Left kidney (tissue), 2 donors: Measurements from ENCODE around the gene ACSF2. TPM values are rescaled to one million over a fixed set of nuclear protein-coding genes. Genes with fewer than 3 reads are reported as not detected.
"Not testable (repeated sequence)": the region's sequence is repeated elsewhere in the genome, so short reads cannot be mapped to it uniquely, and the experiment has no call there.

Experiments used
- DNase-seq: peaks from one replicate; pipeline ENCODE4 v3.0.0-alpha.2; 2013
- polyA plus RNA-seq: library from polyadenylated mRNA; unstranded; fragments of 120-200 nt; gene quantifications from one replicate; pipeline ENCODE4 v1.2.1, GENCODE V29; 2013; ENCODE audit not compliant: insufficient read length

Gene ACSF2
- polyA plus RNA-seq, 1 donor: 122 TPM

DNA sequence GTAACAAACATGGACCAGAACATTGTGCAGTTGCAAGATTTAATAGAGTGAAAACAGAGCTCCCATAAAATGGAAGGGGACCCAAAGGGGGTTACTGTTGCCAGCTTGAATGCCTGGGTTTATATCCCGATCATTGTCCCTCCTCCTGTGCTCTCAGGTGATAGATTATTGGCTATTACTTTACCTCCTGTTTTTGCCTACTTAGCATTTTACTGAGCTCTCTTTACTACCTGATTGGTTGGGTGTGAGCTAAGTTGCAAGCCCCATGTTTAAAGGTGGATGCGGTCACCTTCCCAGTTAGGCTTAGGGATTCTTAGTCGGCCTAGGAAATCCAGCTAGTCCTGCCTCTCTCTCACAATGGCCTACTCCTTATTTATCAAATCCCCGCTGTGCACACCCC lies 20.7 kb upstream of the ACSF2 start:
- DNase-seq: not testable (repeated sequence)

DNA sequence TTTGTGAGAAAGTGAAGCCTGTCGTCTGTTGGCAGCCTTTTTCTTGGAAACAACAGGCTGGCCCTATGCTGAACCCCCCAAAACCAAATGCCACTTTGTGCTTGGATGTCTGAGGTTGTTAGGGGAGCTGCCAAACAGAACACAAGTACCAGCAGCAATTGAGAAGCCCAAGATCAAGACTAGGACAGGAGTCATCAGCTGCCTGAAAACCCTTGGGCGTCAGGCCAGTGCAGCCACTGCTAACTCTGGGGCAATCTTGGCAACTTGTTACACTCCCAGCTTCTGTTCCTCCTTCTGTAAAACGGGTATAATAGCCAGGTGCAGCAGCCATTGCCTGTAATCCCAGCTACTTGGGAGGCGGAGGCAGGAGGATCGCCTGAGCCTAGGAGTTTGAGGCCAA lies 19.4 kb upstream of the ACSF2 start:
- no peak for DNase-seq

DNA sequence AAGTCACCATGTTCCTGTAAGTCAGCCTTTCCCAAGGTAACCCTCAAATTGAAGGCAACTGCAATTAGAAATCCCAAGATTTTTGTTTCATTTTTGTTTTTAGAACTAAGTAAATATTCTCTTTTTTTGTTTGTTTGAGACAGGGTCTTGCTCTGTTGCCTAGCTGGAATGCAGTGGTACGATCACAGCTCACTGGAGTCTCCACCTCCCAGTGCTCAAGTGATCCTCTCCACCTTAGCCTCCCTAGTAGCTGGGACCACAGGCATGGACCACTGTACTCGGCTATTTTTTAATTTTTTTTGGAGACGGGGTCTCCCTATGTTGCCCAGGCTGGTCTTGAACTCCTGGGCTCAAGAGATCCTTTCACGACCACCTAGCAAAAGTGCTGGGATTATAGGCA lies 18.1 kb upstream of the ACSF2 start:
- DNase-seq: no peak

DNA sequence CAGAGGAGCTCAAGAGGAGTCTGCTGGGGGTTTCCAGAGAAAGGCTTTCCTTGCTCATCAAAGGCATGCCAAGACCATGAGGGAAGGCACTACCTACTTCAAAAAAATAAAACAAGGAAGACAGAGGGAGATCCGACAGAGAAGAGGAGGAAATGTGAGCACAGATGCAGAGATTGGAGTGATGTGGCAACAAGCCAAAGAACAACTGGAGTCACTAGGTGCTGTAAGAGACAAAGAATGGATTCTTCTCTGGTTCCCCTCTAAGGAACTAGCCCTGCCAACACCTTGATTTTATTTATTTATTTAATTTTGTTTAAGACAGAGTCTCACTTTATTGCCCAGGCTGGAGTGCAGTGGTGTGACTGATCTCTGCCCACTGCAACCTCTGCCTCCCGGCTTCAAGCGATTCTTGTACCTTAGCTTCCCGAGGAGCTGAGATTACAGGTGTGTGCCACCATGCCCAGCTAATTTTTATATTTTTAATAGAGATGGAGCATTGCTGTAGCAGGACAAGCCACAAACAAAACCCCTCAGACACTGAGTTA lies 13.8 kb upstream of the ACSF2 start:
- DNase-seq: no peak

DNA sequence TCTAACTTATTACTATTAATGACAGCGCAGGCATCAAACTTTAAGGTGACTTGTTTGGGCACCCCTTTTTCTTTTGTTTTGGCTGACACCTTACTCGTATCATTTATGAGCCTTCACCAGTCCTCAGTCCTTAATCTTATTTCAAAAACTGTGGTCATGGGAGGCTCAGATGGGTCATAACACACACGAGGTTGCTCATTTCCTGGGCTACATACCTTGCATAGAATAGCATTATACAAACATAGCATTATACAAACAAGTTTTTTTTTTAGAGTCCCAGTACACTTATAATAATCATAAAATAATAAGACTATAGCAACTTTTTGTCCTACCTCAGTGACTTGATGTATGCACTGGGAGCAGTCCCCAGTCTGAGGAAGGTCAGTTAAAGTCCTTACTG lies 11.2 kb upstream of the ACSF2 start:
- DNase-seq: no peak

DNA sequence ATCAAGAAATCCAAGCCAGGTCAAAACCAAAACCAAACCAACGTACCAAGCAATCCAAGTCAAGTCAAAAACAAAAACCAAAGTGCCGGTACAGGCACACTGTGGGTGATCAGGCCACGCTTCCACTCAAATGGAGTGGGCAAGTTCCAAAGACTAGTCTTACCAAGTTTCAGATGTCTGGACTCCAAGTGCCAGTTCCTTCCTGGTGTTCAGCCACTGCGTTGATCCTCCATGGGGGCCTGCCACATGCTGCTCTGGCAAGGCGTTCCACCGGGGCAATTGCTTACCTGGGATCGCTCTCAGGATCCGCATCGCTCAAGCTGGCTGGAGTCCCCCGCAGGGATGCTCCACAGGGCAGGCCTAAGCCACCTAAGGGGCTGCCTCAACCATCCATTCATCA lies 6.4 kb upstream of the ACSF2 start:
- DNase-seq: not testable (repeated sequence)

DNA sequence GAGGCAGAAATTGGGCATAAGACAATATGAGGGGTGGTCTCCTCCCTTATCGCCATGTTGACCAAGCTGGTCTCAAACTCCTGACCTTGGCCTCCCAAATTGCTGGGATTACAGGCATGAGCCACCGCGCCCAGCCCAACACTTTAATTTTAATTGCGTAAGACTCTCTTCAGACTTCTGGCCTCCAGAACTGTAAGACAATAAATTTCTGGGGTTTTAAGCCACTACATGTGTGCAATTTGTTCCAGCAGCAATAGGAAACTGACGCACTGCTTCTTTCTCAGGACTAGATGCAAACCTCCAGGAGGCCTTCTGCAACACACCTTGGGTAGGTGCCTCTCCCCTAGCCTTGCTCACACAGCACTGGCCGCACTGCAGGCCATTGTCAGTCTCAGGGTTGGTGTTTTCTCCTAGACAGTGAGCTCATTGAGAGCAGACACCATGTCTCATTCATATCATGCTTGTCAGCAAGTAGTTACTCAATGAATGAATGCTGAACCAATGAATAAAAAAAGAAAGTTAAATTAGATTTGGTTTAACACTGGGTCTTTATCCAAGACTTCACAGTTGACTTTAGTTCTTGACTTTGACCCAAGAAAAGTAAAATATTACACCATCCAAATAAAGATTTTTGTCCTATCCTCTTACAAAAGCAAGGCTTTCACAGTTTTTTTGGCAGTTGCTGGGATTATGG lies 5.5 kb upstream of the ACSF2 start:
- no peak for DNase-seq

DNA sequence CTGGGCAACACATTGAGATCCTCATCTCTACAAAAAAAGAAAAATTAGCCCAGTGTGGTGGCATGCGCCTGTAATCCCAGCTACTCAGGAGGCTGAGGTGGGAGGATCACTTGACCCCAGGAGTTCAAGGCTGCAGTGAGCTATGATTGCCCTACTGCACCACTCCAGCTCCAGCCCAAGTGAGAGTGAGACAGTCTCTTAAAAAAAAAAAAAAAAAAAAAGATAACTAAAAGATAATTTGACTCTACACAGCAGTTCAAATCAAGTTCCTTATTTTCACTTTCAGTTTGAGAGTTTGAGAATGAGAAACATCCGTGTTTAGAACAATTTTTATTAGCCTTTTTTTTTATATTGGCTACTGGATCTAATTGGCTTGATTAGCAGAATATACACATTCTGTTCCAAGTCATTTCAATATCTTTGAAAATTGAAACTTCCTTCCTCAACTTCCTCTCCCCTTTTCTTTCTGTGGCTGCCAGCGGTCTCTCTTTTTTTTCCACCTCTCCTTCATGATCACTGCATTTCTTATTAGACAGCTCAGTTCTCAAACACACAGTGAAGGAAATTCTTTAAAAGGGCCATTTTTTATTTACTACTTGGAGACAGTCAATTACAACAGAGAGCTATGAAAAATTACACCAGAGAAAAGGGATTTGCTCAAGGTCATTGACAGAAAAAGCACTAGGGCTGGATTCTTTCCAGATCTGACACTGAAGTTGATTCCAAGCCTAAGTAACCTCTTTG lies 4.5 kb upstream of the ACSF2 start:
- DNase-seq: no peak

GRCh38 chr17:50422738-50423137 lies 3.3 kb upstream of the ACSF2 start:
- no peak for DNase-seq

DNA sequence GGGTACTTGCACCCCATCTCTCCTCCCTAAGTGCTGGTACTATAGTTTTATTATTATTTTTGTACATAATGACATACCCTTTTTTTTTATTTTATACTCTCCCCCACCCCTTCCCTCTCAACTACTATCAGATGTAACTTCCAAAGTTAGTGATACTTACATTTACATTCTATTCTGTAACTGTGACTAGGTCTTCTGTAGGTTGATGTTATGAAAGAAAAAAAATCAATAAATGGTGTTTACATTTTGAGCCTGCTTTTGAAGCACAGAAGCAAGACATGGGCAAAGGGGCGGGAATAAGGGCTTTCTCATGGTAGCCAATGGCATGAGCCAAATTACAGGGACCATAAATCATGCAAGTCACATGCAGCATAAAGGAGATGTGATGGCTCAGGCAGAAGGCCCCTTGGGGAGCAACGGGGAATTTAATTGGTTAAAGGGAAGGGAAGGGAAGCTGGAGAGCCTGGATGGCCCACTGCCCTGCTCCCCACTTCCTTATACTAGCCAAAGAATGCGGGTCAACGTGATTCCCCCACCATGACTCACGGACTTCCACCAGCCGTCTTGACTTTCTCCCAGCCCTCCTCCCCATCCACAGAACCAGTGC lies 2.4 kb upstream of the ACSF2 start:
- DNase-seq: no peak

DNA sequence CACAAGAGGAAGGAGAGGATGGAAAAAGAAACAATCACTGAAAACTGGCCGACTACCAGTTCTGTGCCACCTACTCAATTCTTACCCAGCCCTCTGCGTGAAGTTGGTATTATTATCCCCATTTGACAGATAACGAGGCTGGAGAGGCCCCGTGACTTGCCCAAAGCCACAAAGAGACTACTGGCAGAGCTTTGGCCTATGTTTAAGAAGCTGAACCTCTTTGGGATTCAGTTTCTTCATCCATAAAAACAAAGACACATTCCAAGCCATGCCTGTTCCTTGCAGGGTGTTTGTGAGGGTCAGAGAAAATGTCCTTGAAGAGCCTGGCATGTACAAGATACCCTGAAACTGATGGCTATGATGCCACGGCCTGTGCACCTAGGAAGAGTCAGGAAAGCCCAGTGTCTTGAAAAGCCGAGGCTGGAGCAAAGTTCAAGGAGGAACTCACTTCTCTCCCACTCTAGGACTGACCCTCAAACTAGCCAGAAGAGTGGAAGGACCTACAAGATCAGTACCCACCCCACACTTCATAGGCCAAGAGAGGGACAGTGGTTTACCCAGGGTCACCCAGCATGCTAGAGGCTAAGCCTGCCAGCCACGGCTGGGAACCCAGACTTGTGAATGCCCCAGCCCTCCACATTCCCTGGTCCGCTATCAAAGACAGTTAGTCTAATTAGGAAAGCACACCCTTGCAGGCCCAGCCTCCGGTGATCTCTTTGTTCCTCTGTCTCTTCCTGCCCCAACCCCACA lies 1.6 kb upstream of the ACSF2 start:
- no peak for DNase-seq

- DNase-seq: no peak
These were observed 879 bp upstream of the ACSF2 start for GRCh38 chr17:50424996-50425681.

- no peak for DNase-seq
These were observed 409 bp downstream of the ACSF2 start for GRCh38 chr17:50426472-50426782.

GRCh38 chr17:50426814-50427787 lies 1.1 kb downstream of the ACSF2 start:
- DNase-seq: no peak

GRCh38 chr17:50428126-50428525 lies 2.1 kb downstream of the ACSF2 start:
- not testable (repeated sequence) for DNase-seq

DNA sequence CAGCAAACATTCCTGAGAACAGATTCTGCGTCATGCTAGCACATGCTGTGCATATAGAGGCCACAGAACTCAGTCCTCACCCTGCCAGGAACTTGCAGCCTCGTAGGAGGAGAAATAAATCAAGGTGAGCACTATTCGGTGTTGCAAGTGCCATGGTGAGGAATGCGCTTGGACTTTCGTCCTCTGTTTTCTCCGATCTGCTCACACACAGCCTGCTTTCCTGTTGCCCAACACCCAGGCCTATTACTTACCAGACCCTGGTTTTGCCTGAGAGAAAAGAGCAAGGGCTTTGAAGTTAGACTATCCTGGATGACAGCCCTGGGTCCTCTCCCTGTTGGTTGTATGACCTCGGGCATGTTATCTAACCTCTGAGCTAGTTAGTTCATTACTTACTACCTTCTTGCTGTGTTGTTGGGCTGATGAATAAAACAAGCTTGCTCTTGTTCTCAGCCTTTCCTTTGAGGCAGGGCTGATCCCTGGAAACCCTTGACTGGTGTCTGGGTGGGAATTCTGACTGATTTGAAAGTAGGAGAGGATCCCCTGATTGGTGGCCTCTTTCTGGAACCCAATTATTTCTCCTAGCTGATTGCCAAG lies 2.9 kb downstream of the ACSF2 start:
- no peak for DNase-seq

DNA sequence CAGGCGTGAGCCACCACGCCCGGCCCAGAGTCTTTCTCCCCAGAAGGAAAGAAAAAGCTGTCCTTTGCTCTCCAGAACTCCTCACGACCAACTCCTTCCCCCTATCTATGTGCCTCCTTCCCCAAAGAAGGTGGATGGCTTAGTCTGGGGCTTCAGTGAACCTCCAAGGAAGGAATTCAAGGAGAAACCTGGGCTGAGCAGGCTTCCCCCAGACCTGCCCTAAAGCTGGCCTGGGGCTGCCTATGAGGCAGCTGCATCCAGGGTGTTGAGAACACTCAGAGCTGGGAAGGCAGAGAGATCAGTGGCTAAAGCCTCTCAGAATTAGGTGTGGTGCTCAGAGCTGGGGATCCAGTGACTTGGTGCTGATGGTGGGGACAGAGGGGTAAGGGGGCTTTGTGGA lies 3.8 kb downstream of the ACSF2 start:
- no peak for DNase-seq

- no peak for DNase-seq
These were observed 5.0 kb downstream of the ACSF2 start for GRCh38 chr17:50430821-50431618.

GRCh38 chr17:50432125-50432762 lies 6.2 kb downstream of the ACSF2 start:
- no peak for DNase-seq
